ENCODE results near the gene GPR84. TPM values are rescaled to one million over a fixed set of nuclear protein-coding genes. Genes with fewer than 3 reads are reported as not detected.

Gene GPR84
- polyA plus RNA-seq, 2 of the 4 experiments (the other 2 are of a cell fraction) = not detected

- Histone ChIP-seq H3K4me3 (no peak overlapping the region), H3K4me2 (no peak overlapping the region), H3K9me3 (no peaks in the 10 kb centered on the region), H3K27ac (no peak overlapping the region), H3K4me1 (0 out of 3 replicates have a peak, but pooled peaks cover 2% of the 10 kb centered on the region)
- DNase-seq (ENCODE audit: low read depth in 1 of 2, low spot score in 1 of 2) (no peak), FAIRE-seq (no peak), ATAC-seq (no peak)
- WGBS (ENCODE audit: missing lambda C conversion rate) = 97% methylated on average over 3 of the region's 3 CpGs
- CTCF ChIA-PET = interaction anchor here (1.0 to 8.3 kb wide), 20 partner anchors 10 to 118 kb away, joined by 3 to 125 read pairs (median 6); partner anchors contain the start of gene COPZ1
- TF ChIP-seq MAFK (IDR thresholded peaks at IDR 0.05; ENCODE audit: partially characterized antibody) = peak; percentile 64
- TF ChIP-seq USF2 (IDR thresholded peaks at IDR 0.05) = no peak
- no peak for TF ChIP-seq RCOR1 (IDR thresholded peaks at IDR 0.05; ENCODE audit: low read depth, low read length)
- POLR2A ChIA-PET = interaction anchor here (0.6 to 1.9 kb wide), 4 partner anchors 13 to 65 kb away, joined by 3 to 10 read pairs (median 4); partner anchors contain the start of genes COPZ1 and HNRNPA1
These were observed 26.9 kb downstream of the GPR84 start for GRCh38 chr12:54337280-54337842.

GRCh38 chr12:54333420-54334034 is 30.8 kb downstream of the GPR84 start:
- no peak overlapping the region for H3K4me2 ChIP-seq
- ATAC-seq = no peak
- no peak overlapping the region for H3K27ac ChIP-seq
- FAIRE-seq = no peak
- WGBS (ENCODE audit: missing lambda C conversion rate) = 98% methylated on average over 4 of the region's 4 CpGs
- POLR2A ChIA-PET = interaction anchor here (0.8 to 1.7 kb wide), 2 partner anchors 26 to 74 kb away, joined by 3 to 5 read pairs; no protein-coding TSS in a partner anchor
- DNase-seq (ENCODE audit: low read depth in 1 of 2, low spot score in 1 of 2) = no peak
- CTCF ChIA-PET = interaction anchor here (0.7 to 8.3 kb wide), 14 partner anchors 9 to 114 kb away, joined by 3 to 125 read pairs (median 9); partner anchors contain the start of gene COPZ1
- peaks cover 27% of the 10 kb centered on the region for H3K4me1 ChIP-seq
- TF ChIP-seq MYC (IDR thresholded peaks at IDR 0.05; ENCODE audit: borderline replicate concordance, low read length) (no peak), EHMT2 (IDR thresholded peaks at IDR 0.05; ENCODE audit: low read depth) (no peak), NPAS2 (CRISPR knock-in tag; IDR thresholded peaks at IDR 0.05; ENCODE audit: borderline replicate concordance) (no peak), RAD21 (conservative IDR thresholded peaks at IDR 0.05 in 1 of 2, IDR thresholded peaks at IDR 0.05 in 1 of 2) (no peak), CBX8 (IDR thresholded peaks at IDR 0.05) (no peak), HEYL (CRISPR knock-in tag; IDR thresholded peaks at IDR 0.05) (no peak), ATOH8 (CRISPR knock-in tag; IDR thresholded peaks at IDR 0.05; ENCODE audit: low read depth) (no peak), USF2 (IDR thresholded peaks at IDR 0.05) (no peak), JUNB (IDR thresholded peaks at IDR 0.05) (no peak), FOSB (CRISPR knock-in tag; IDR thresholded peaks at IDR 0.05) (no peak), HOXA7 (CRISPR knock-in tag; IDR thresholded peaks at IDR 0.05) (no peak), REST (IDR thresholded peaks at IDR 0.05) (no peak), CBX2 (IDR thresholded peaks at IDR 0.05; ENCODE audit: borderline replicate concordance, low read depth) (no peak), RCOR1 (IDR thresholded peaks at IDR 0.05; ENCODE audit: low read depth, low read length) (no peak), RARB (CRISPR knock-in tag; IDR thresholded peaks at IDR 0.05) (no peak), GATA3 (IDR thresholded peaks at IDR 0.05; ENCODE audit: borderline replicate concordance) (no peak), CEBPB (IDR thresholded peaks at IDR 0.05) (no peak), PBX3 (IDR thresholded peaks at IDR 0.05) (no peak), ZNF302 (CRISPR knock-in tag; IDR thresholded peaks at IDR 0.05) (no peak), ZC3H11A (IDR thresholded peaks at IDR 0.05) (no peak)
- H3K4me3 ChIP-seq = no peak overlapping the region
- no peaks in the 10 kb centered on the region for H3K9me3 ChIP-seq
